HG02588 (cell line): ENCODE measurements around the gene FUT8.

ENCODE experiments used
- ATAC-seq: cut with Tn5 transposase; IDR thresholded peaks from one replicate; pipeline ENCODE4 v1.9.1; 2021; ENCODE audit warnings: mild to moderate bottlenecking, moderate library complexity; ENCODE audit not compliant: unreplicated experiment

The FUT8 gene

DNA sequence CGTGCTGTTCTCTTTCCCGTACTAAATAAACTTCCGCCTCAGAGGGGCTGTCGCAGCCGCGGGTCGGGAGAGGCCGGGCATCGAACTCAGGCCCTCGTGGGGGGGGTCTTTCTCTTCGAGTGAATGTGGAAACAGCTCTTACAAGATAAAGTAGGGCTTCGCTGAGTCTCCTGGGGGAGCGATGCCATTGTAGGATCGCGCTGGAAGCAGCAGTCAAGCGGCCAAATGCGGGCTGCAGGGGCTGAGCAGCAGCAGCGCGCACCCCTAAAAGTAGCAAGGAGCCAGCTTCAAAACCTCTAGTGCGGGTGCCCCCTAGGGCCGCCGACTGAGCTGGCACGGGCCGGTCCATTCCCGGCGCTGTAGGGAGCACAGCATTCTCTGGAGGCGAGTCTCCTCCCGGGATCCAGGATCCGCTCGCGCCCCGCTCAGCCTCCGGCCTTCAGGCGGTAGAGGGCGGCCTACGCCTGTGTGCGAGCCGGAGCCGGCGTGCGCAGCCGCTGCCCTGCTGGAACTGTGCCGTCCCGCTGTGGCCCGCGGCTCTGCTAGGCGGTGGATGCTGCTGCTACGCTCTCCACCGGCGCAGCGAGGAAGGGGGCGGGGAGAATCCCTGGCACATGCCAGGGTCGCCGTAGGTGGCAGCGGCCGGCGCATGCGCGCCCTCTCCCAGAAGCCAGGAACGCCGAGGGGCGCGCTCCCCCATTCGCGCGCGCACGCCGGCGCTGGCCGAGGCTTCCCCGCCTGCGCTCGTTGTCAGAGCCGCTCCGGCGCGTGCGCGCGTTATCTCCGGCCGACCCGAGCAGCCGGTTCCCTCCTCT, at the start of gene FUT8:
TSS of gene FUT8 (plus strand) at position 699 of the 815 bp plus-strand sequence. CDS start 148,834 bp downstream, outside the sequence.
- peak; percentile 78 for ATAC-seq

GRCh38 chr14:65366802-65367565, 45.5 kb upstream of the FUT8 start:
- no peak for ATAC-seq

- ATAC-seq = no peak
These were observed 43.0 kb upstream of the FUT8 start for GRCh38 chr14:65369560-65369959.

DNA sequence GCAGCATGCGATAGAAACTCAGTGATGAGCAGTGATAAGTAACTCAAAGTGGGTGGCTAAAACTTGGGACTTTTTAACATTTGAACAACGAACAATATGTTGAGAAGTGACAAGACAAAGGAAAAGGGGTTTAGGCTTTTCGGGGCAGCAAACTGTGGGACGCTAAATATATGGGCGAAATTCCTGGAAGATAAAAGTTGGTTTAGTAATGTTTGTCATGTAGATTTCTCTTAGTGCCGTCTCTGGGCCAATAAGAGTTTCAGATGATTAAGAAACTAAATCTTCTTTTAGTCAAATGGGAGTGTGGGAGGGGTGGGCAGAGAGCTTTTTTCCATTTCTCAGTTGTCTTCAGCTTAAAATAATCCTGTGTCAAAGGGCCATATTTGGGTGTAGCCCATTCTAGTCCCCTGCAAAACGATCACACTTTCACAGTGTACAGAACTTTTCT, 41.7 kb upstream of the FUT8 start:
- ATAC-seq = no peak

GRCh38 chr14:65371784-65372183, 40.7 kb upstream of the FUT8 start:
- ATAC-seq = no peak

GRCh38 chr14:65373016-65373670, 39.4 kb upstream of the FUT8 start:
- ATAC-seq = no peak

GRCh38 chr14:65373671-65374039, 38.9 kb upstream of the FUT8 start:
- ATAC-seq = no peak

- no peak for ATAC-seq
These were observed 35.0 kb upstream of the FUT8 start for GRCh38 chr14:65377576-65377975.

- ATAC-seq = no peak
These were observed 29.9 kb upstream of the FUT8 start for GRCh38 chr14:65382586-65382985.

DNA sequence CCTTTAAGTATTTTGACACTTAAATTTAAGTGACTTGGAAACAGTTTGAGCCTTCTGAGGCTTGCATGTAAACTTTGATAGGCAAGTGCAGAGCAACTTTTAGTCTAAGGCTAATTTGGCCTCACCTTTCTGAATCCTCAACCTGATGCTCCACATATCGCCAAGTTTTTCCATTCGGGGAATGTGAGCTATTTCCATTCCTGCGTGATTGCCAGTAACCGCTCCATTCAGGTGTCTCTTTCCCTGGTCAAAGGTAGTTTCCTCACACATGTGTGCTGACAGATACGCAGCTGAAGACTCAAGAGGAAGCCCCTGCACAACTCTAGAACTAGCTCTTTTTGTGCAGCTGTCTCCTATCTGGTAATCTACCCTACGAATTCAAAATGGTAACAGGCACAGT, 25.4 kb upstream of the FUT8 start:
- no peak for ATAC-seq

DNA sequence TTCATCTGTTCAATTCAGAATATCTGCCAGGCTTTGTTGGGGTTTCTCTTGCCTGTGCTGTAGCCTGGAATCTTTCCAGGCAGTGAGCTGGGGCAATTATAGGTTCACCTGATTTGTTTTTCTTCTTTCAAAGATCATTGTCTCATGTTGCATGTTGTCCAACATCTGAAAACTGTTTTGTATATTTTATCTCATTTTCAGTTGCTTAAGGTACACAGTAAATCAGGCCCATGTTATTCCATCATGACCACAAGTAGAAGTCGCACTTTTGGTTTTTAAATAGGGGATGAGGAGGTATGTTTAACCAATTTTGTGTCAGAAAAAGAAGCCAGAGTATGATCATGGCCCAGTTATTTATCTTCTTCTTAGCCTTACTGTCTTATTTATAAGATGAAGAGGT, 24.9 kb upstream of the FUT8 start:
- ATAC-seq = no peak

DNA sequence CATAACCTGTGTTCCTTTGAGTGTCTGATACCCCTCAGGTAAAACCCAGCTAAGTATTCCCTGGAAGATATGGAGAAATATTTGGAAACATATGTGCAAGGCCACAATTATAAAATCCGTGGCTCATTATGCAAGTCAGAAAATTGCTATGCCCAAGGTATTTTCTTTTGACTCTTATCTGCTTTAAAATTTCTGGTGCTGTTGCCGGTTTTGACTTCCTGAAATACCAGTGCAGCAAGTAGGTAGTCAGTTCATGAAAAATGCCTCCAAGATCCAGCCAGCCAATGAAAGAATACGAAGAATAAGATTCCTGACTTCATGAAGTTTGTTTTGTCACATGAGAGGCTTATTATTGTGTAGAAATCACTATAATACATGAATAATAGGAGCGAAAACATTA, 20.2 kb upstream of the FUT8 start:
- no peak for ATAC-seq

DNA sequence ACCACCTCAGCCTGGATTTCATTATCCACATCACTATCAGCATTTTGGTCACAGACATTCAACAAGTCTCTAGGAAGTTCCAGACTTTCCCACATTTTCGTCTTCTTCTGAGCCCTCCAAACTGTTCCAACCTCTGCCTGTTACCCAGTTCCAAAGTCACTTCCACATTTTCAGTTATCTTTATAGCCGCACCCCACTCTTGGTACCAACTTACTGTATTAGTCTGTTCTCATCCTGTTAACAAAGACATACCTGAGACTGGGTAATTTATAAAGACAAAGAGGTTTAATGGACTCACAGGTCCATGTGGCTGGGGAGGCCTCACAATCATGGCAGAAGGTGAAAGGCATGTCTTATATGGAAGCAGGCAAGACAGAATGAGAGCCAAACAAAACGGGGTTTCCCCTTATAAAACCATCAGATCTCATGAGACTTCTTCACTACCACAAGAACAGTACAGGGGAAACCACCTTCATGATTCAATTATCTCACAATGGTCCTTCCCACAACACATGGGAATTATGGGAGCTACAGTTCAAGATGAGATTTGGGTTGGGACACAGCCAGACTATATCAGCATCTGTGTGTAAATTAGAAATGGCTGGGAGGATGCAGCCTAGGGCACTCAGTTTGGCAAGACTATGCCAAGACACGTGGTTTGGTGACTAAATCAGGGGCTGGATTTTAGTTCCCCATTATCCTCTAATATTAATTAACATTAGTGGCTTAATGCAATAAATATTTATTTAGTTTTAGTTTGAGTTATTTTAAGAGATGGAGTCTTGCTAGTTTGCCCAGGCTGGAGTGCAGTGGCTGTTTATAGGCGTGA, 16.2 kb upstream of the FUT8 start:
- ATAC-seq = no peak

DNA sequence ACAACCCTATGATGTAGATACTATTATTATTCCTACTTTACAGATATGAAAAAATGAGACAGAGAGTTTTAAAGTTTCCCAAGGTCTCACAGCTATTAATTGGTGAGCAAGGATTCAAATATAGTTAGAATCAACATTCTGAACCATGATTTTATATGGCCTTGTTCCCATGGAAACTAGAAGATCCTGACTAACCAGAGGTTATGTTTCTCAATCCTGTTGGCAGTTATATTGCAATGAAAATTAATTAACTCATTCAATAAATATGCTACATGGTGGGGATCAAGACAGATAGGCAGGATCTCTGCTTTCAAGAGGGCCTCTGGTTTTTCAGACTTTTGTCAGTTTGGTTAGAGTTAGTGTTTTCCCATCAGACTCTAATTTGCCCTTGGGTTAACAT, 9.3 kb upstream of the FUT8 start:
- no peak for ATAC-seq

DNA sequence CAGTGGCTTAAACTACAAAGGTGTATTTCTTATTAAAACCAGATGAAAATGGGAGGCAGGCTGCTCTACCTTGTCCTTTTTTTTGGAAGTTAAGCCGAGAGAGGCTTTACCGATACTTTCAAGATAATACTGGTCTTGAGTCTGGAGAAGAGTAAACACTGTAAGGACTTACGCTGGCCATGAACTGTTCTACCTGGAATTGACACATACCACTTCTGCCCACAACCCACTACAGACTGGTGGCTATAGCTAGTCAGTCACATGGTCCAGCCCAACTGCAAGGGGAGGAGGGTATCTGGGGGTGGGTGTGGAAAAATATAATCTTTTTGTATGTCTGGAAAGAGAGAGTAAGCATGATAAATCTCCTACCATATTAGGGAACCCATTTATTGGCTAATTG, 4.4 kb upstream of the FUT8 start:
- no peak for ATAC-seq

- ATAC-seq = no peak
These were observed 1.9 kb upstream of the FUT8 start for GRCh38 chr14:65410640-65411039.

DNA sequence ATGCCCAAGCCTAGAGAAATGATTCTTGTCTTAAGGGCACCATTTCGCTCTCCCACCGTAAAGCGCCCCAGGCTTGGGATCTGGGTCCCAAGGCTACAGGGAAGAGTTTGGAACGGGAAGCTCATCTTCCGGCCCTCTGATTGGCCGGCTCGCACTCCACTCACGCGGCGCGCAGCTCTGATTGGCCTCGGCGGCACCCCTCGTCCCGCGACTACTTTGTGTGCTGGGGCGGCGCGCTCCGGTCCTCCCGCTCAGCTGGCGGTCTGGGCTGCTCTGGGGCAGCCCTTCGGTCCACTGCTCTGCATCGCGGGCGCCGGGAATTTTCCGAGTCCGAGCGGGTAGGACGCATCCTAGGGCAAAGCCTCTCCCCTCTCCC, 886 bp upstream of the FUT8 start:
- ATAC-seq = peak; percentile 49

GRCh38 chr14:65412856-65413738, 567 bp downstream of the FUT8 start:
- peak; percentile 29 for ATAC-seq

DNA sequence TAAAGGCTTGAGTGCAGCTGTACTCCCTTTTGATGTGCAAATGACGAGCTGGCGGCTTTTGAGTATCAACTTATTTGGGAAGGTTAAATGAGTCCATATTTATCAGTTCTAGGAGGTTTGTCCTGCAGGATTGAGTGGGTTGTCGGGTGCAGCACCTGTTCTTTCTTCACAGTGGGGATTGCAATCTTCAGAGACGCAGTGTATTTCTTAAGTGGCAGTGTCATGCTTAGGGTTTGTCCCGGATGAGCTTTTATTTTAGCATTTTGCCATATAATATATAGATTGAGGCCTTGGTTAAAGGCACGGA, 1.2 kb downstream of the FUT8 start:
- no peak for ATAC-seq

DNA sequence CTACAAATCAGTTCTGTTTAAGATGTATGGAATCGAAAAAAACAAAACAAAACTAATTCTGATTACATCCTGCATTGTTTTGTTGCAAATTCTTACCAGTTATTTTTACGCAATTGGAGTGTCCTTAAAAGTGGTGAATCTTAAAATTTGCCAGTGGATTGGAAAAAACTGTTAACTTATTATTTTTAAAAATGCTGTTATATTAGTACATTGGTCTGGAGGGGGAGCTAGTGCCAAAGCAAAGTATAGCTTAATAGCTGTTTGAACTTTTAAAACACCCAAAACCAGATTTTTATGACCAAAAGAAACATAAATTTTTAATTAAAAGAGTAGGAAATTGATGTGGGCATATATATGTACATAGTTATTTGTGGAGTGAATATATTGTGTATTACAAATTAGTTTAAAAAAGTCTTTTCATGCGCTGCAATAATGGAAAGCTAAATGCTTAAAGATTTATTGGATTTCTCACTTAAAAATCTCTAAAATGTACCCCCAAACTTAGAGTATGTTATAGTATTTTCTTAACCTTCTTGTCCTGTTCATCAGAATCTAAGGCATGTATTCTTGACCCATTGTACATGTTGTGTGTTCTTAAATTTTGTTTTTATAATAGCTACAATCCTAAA, 2.5 kb downstream of the FUT8 start:
- ATAC-seq = no peak
